Measurements from ENCODE around the gene MUC5AC.
A peak's percentile ranks its signal among the peaks of the same experiment; 100 is the strongest.

Gene MUC5AC

DNA sequence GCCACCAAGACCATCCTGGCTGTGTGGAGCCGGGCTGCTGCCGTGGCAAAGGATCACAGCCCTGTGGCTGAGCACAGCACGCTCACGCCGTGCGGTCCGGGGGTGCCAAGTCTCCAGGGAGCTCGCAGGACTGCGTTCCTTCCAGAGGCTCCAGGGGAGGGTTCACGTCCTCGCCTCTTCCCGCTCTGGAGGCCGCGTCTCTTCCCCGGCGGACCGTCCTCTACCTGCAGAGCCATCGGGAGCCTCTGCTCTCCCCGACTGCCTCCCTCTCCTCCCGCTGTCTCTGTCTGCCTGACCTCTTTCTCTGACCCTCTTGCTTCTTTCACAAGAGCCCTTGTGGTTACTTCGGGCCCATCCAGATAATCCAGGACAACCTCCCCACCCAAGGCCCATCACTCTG, 11.4 kb upstream of the MUC5AC start:
- DNase-seq (ENCODE audit: low read depth) = no peak
- H3K4me3 ChIP-seq (ENCODE audit: low read depth, low read length) = no peak overlapping the region
- TF ChIP-seq, protein P1, sequence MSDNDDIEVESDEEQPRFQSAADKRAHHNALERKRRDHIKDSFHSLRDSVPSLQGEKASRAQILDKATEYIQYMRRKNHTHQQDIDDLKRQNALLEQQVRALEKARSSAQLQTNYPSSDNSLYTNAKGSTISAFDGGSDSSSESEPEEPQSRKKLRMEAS (IDR thresholded peaks at IDR 0.05; ENCODE audit: low read depth, low read length) = no peak
- TF ChIP-seq MYC (IDR thresholded peaks at IDR 0.05; ENCODE audit: low read depth, low read length) = no peak
- TF ChIP-seq, protein P2, sequence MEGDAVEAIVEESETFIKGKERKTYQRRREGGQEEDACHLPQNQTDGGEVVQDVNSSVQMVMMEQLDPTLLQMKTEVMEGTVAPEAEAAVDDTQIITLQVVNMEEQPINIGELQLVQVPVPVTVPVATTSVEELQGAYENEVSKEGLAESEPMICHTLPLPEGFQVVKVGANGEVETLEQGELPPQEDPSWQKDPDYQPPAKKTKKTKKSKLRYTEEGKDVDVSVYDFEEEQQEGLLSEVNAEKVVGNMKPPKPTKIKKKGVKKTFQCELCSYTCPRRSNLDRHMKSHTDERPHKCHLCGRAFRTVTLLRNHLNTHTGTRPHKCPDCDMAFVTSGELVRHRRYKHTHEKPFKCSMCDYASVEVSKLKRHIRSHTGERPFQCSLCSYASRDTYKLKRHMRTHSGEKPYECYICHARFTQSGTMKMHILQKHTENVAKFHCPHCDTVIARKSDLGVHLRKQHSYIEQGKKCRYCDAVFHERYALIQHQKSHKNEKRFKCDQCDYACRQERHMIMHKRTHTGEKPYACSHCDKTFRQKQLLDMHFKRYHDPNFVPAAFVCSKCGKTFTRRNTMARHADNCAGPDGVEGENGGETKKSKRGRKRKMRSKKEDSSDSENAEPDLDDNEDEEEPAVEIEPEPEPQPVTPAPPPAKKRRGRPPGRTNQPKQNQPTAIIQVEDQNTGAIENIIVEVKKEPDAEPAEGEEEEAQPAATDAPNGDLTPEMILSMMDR (IDR thresholded peaks at IDR 0.05; ENCODE audit: low read depth, low read length) = no peak
- TF ChIP-seq POLR2A (IDR thresholded peaks at IDR 0.05; ENCODE audit: extremely low read depth, insufficient read length) = no peak

DNA sequence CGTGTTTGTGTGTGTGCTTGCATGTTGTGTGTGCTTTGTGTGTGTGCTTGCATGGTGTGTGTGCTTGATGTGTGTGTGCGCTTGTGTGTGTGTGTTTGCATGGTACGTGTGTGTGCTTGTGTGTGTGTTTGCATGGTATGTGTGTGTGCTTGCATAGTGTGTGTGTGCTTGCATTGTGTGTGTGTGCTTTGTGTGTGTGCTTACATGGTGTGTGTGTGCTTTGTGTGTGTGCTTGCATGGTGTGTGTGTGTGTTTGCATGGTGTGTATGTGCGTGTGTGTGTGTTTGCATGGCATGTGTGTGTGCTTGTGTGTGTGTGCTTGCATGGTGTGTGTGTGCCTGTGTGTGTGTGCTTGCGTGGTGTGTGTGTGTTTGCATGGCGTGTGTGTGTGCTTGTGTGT, 10.0 kb upstream of the MUC5AC start:
- TF ChIP-seq, protein P1 (IDR thresholded peaks at IDR 0.05; ENCODE audit: low read depth, low read length) = no peak
- TF ChIP-seq, protein P2 (IDR thresholded peaks at IDR 0.05; ENCODE audit: low read depth, low read length) = no peak
- H3K4me3 ChIP-seq (ENCODE audit: low read depth, low read length) = no peak overlapping the region
- DNase-seq (ENCODE audit: low read depth) = no peak

DNA sequence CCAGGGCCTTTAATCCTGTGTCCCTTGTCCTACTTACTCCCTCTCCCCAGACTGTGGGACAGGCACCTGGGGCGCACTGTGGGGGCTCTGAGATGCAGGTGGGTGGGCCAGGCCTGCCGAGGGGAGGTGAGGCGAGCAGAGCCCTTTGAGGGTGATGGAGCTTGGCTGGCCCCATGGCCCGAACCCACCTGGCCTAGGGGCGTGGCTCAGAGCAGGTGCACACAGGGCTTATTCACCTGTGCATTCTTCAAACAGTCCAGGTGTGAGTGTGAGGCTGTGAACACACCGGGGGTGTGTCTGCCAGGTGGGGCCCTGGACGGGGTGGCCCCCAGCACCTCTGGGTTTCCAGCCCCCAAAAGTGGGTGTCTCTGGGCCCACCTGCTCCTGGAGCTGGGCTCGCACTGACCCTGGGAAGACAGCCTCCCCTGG, 9.0 kb upstream of the MUC5AC start:
- no peak overlapping the region for H3K4me3 ChIP-seq (ENCODE audit: low read depth, low read length)
- no peak for TF ChIP-seq POLR2A (IDR thresholded peaks at IDR 0.05; ENCODE audit: extremely low read depth, insufficient read length)
- TF ChIP-seq MYC (IDR thresholded peaks at IDR 0.05; ENCODE audit: low read depth, low read length) = no peak
- TF ChIP-seq, protein P1 (IDR thresholded peaks at IDR 0.05; ENCODE audit: low read depth, low read length) = no peak
- TF ChIP-seq, protein P2 (IDR thresholded peaks at IDR 0.05; ENCODE audit: low read depth, low read length) = no peak
- DNase-seq (ENCODE audit: low read depth) = no peak

DNA sequence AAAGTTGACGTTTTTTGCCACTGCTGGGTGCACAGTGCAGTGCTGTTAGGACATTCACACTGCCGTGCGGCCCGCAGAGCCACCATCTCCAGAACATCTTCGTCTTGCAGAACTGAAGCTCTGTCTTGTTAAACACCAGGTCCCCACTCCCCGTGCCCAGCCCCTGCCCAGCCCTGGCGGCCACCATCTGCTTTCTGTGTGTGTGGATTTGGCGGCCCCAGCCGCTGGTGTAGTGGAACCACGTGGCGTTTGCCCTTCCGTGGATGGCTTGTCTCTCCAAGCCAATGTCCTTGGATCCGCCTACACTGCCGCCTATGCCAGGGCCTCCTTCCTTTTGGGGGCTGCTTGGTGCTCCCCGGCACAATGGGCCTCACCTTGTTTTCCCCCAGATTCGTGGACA, 8.2 kb upstream of the MUC5AC start:
- TF ChIP-seq, protein P1 (IDR thresholded peaks at IDR 0.05; ENCODE audit: low read depth, low read length) = no peak
- TF ChIP-seq MYC (IDR thresholded peaks at IDR 0.05; ENCODE audit: low read depth, low read length) (no peak), POLR2A (IDR thresholded peaks at IDR 0.05; ENCODE audit: extremely low read depth, insufficient read length) (no peak)
- TF ChIP-seq, protein P2 (IDR thresholded peaks at IDR 0.05; ENCODE audit: low read depth, low read length) = no peak
- no peak for DNase-seq (ENCODE audit: low read depth)
- H3K4me3 ChIP-seq (ENCODE audit: low read depth, low read length) = no peak overlapping the region

DNA sequence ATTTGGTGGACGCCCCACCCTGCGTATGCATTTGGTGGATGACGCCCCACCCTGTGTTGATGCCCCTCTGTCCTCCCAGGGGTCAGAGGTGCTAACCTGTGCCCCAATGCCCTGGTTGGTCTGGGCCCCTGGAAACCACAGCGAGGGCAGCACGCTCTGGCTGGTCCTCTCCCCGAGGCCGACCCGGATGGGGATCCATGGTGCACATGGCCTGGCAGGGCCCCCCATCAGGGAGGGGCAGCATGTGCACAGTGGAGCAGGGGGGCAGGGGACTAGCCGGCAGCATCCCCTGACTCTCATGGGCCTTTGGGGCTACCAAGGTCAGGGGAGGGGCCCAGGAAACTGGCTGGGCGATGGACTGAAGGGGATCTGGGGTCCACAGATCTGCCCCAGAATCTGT, 7.6 kb upstream of the MUC5AC start:
- TF ChIP-seq POLR2A (IDR thresholded peaks at IDR 0.05; ENCODE audit: extremely low read depth, insufficient read length) (no peak), MYC (IDR thresholded peaks at IDR 0.05; ENCODE audit: low read depth, low read length) (no peak)
- TF ChIP-seq, protein P1 (IDR thresholded peaks at IDR 0.05; ENCODE audit: low read depth, low read length) = no peak
- no peak overlapping the region for H3K4me3 ChIP-seq (ENCODE audit: low read depth, low read length)
- DNase-seq (ENCODE audit: low read depth) = no peak

DNA sequence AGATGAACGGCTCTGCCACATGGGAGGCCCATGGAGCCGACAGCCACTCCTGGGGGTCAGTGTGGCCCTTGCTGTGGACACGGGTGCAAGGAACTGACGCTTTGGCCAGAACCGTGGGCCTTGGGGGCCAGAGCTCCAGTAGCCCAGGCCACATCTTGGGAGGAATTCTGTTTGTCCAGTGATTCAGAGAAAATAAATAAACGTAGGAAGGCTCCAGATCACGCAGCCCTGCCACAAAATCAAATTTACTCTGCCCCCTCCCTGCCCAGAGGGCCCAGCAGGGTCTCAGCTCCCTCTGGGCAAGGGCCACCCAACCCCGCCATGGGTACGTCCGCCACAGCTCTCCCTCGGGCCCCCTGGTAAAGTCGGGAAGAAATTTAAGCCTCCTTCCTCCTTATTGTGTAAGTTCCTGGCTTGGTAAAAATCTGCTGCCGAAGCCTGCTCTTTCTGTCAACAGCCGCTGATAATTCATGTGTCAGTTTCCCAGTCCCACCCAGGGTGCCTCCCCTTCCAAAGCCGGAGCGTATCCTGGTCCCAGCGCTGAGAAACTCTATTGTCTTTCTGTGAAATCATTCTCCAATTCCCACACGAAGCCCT, 6.9 kb upstream of the MUC5AC start:
- H3K4me3 ChIP-seq (ENCODE audit: low read depth, low read length) = no peak overlapping the region
- no peak for TF ChIP-seq POLR2A (IDR thresholded peaks at IDR 0.05; ENCODE audit: extremely low read depth, insufficient read length)
- TF ChIP-seq, protein P1 (IDR thresholded peaks at IDR 0.05; ENCODE audit: low read depth, low read length) = peak; percentile 6; the same call in 1 of the 2 replicates
- no peak for TF ChIP-seq MYC (IDR thresholded peaks at IDR 0.05; ENCODE audit: low read depth, low read length)
- peak; percentile 83 for DNase-seq (ENCODE audit: low read depth)

Measured in NB4 (cell line).